ENCODE measurements around the gene SLC35A5.

GRCh38 chr3:112582244-112582874, 20.5 kb downstream of the SLC35A5 start:
- TF ChIP-seq CTCF (IDR thresholded peaks at IDR 0.05; ENCODE audit: low read depth, low read length, poor library complexity, severe bottlenecking) = peak; percentile 70
- no peak for TF ChIP-seq EZH2phosphoT487 (IDR thresholded peaks at IDR 0.05; ENCODE audit: borderline replicate concordance, low read length)
